PFSK-1 (cell line): ENCODE measurements around the gene CCR4.

Experiments used
- POLR2AphosphoS5 ChIP-seq: IDR thresholded peaks from 2 replicates; pipeline ENCODE4 v1.6.1; 2012; ENCODE audit warnings: low read depth, mild to moderate bottlenecking, control low read depth, low read length, moderate library complexity
- SIN3A ChIP-seq: IDR thresholded peaks from 2 replicates; pipeline ENCODE4 v1.6.1; 2012; ENCODE audit warnings: mild to moderate bottlenecking, low read length, moderate library complexity, borderline replicate concordance; ENCODE audit not compliant: insufficient read depth
- TAF1 ChIP-seq: IDR thresholded peaks from 2 replicates; pipeline ENCODE4 v1.6.1; 2012; ENCODE audit warnings: low read length, control low read depth, borderline replicate concordance; ENCODE audit not compliant: insufficient read depth
- TF ChIP-seq, protein P1 (sequence below), 2 experiments: IDR thresholded peaks; 2 replicates each; pipeline versions ENCODE4 v1.6.1 to v1.8.0; 2011 to 2012; ENCODE audit warnings: low read depth in 2 of 2, low read length in 2 of 2, control low read depth in 1 of 2, inconsistent platforms in 1 of 2, mild to moderate bottlenecking in 1 of 2, moderate library complexity in 1 of 2; ENCODE audit not compliant: insufficient read depth in 1 of 2

DNA sequence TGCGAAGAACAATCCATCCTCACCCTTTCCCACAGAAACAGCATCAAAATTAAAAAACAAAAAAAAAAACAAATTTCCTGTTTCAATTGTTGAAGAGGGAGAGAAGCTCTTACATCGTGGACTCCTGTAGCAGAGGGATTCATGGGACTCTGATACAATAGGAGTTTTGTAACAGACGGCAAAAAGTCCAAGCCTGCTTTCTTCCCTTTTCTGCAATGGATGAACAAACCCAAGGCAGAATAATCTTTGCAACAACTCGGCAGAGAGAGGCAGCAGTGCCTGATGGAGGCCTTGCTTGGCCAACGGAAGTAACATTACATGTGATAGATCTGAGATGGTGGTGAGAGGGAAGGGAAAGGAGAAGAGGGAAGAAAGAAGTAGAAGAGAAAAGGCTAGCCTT, 26.9 kb downstream of the CCR4 start:
- TF ChIP-seq, protein P1, sequence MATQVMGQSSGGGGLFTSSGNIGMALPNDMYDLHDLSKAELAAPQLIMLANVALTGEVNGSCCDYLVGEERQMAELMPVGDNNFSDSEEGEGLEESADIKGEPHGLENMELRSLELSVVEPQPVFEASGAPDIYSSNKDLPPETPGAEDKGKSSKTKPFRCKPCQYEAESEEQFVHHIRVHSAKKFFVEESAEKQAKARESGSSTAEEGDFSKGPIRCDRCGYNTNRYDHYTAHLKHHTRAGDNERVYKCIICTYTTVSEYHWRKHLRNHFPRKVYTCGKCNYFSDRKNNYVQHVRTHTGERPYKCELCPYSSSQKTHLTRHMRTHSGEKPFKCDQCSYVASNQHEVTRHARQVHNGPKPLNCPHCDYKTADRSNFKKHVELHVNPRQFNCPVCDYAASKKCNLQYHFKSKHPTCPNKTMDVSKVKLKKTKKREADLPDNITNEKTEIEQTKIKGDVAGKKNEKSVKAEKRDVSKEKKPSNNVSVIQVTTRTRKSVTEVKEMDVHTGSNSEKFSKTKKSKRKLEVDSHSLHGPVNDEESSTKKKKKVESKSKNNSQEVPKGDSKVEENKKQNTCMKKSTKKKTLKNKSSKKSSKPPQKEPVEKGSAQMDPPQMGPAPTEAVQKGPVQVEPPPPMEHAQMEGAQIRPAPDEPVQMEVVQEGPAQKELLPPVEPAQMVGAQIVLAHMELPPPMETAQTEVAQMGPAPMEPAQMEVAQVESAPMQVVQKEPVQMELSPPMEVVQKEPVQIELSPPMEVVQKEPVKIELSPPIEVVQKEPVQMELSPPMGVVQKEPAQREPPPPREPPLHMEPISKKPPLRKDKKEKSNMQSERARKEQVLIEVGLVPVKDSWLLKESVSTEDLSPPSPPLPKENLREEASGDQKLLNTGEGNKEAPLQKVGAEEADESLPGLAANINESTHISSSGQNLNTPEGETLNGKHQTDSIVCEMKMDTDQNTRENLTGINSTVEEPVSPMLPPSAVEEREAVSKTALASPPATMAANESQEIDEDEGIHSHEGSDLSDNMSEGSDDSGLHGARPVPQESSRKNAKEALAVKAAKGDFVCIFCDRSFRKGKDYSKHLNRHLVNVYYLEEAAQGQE (IDR thresholded peaks at IDR 0.05; ENCODE audit: insufficient read depth in 1 of 2, low read depth in 2 of 2, low read length in 2 of 2) = no peak
- TF ChIP-seq SIN3A (no peak), TAF1 (no peak), POLR2AphosphoS5 (no peak)
